Caco-2 (cell line): Measurements from ENCODE around the gene DDIAS. TPM values are rescaled to one million over a fixed set of nuclear protein-coding genes. Genes with fewer than 3 reads are reported as not detected.

Source experiments
- BruUV-seq: library from RNA; stranded (reverse); fragments of 400-500 nt; replicated peaks from 2 replicates; lab custom pipeline; 2021; lab: Mats Ljungman, UMichigan
- CTCF ChIA-PET: fragments of 300-600 bp; sonication (Branson Sonifier 250); formaldehyde crosslinking; loops from one replicate; lab custom pipeline; 2022; ENCODE audit warnings: antibody characterized with exemption; lab: Charles Lee
- POLR2A ChIA-PET: fragments of 300-600 bp; sonication (Branson Sonifier 250); formaldehyde crosslinking; loops from one replicate; lab custom pipeline; 2022; ENCODE audit warnings: antibody characterized with exemption; lab: Charles Lee
- DNase-seq, 2 experiments: peaks; one replicate each; pipeline versions ENCODE4 v3.0.0 to v3.0.0-alpha.2; 2020 to 2022
- H3K27me3 ChIP-seq: replicated peaks from 2 replicates; pipeline ENCODE4 v1.6.0; 2011; ENCODE audit warnings: low read length; ENCODE audit not compliant: control insufficient read depth, insufficient read depth
- H3K36me3 ChIP-seq: 2 replicates; pipeline ENCODE4 v1.5.1; 2011; ENCODE audit warnings: low read length; ENCODE audit not compliant: control insufficient read depth, insufficient read depth
- H3K4me1 ChIP-seq: fragments of 250-450 bp; sonication (Bioruptor Pico); 2 replicates; pipeline ENCODE4 v1.5.1; 2020; ENCODE audit warnings: mild to moderate bottlenecking
- H3K4me3 ChIP-seq: 2 replicates; pipeline ENCODE4 v1.5.1; 2011; ENCODE audit warnings: low read depth, mild to moderate bottlenecking, control low read depth, low read length
- H3K9me3 ChIP-seq: fragments of 250-450 bp; sonication (Bioruptor Pico); 2 replicates; pipeline ENCODE4 v1.5.1; 2020; ENCODE audit warnings: mild to moderate bottlenecking, moderate library complexity
- H3K27ac Mint-ChIP-seq: one replicate; pipeline ENCODE4 v1.8.0; 2022; ENCODE audit warnings: mixed read lengths; ENCODE audit not compliant: unreplicated experiment
- H3K27me3 Mint-ChIP-seq: one replicate; pipeline ENCODE4 v1.8.0; 2022; ENCODE audit warnings: mixed read lengths; ENCODE audit not compliant: insufficient read depth, unreplicated experiment
- H3K36me3 Mint-ChIP-seq: one replicate; pipeline ENCODE4 v1.8.0; 2022; ENCODE audit warnings: mild to moderate bottlenecking, mixed read lengths; ENCODE audit not compliant: insufficient read depth, unreplicated experiment
- H3K4me1 Mint-ChIP-seq: one replicate; pipeline ENCODE4 v1.8.0; 2022; ENCODE audit warnings: low read depth, mixed read lengths; ENCODE audit not compliant: unreplicated experiment
- H3K4me3 Mint-ChIP-seq: one replicate; pipeline ENCODE4 v1.8.0; 2022; ENCODE audit warnings: mild to moderate bottlenecking, moderate library complexity, mixed read lengths; ENCODE audit not compliant: unreplicated experiment
- H3K9me3 Mint-ChIP-seq: one replicate; pipeline ENCODE4 v1.8.0; 2022; ENCODE audit warnings: mixed read lengths; ENCODE audit not compliant: unreplicated experiment
- CTCF ChIP-seq, 2 experiments: fragments of 200-600 bp in 1 of 2; IDR thresholded peaks; 1 replicate in 1 of 2; 2 replicates in 1 of 2; pipeline versions ENCODE4 v1.5.1 to v1.8.0; 2011 to 2022; ENCODE audit warnings: antibody characterized with exemption in 1 of 2, control low read depth in 1 of 2, inconsistent platforms in 1 of 2, low read depth in 1 of 2, low read length in 1 of 2, mild to moderate bottlenecking in 1 of 2, moderate library complexity in 1 of 2; ENCODE audit not compliant: insufficient read depth in 1 of 2, severe bottlenecking in 1 of 2, unreplicated experiment in 1 of 2
- intact Hi-C: fragments of 100-400 bp; cut with micrococcal nuclease; formaldehyde crosslinking; loops from one replicate; pipeline ENCODE4 v1.10.0; 2022; ENCODE audit not compliant: unreplicated experiment
- total RNA-seq: library from RNA; stranded (reverse); gene quantifications from 2 replicates; pipeline ENCODE4 v1.2.3, GENCODE V29; 2022

Gene DDIAS
- total RNA-seq, 1 experiment from 2014 or later, result 22.0 TPM

GRCh38 chr11:82975882-82976281 lies 74.3 kb downstream of the DDIAS start:
- H3K4me3 ChIP-seq, result no peak overlapping the region
- no TSS peak for BruUV-seq
- H3K9me3 ChIP-seq, result no peaks in the 10 kb centered on the region
- no peaks in the 10 kb centered on the region for H3K27me3 Mint-ChIP-seq
- H3K4me1 Mint-ChIP-seq, result peaks cover 12% of the 10 kb centered on the region
- no peak for TF ChIP-seq CTCF (IDR thresholded peaks at IDR 0.05; ENCODE audit: insufficient read depth in 1 of 2, low read depth in 1 of 2, low read length in 1 of 2, severe bottlenecking in 1 of 2, unreplicated experiment in 1 of 2)
- peaks cover 13% of the 10 kb centered on the region for H3K4me1 ChIP-seq
- no peak for DNase-seq
- H3K27me3 ChIP-seq, result no peaks in the 10 kb centered on the region
- CTCF ChIA-PET, result interaction anchor here (1.0 kb wide), 1 partner anchor 271 kb away, joined by 4 read pairs; no protein-coding TSS in a partner anchor
- no peaks in the 10 kb centered on the region for H3K9me3 Mint-ChIP-seq
- no peak overlapping the region for H3K27ac Mint-ChIP-seq
- POLR2A ChIA-PET, result no interaction called here
- H3K4me3 Mint-ChIP-seq, result no peak overlapping the region
- H3K36me3 Mint-ChIP-seq, result no peaks in the 10 kb centered on the region
- no peaks in the 10 kb centered on the region for H3K36me3 ChIP-seq
- intact Hi-C loops, result no loop called here

- DNase-seq, result no peak
- H3K4me1 ChIP-seq, result peaks cover 13% of the 10 kb centered on the region
- no TSS peak for BruUV-seq
- no peaks in the 10 kb centered on the region for H3K9me3 ChIP-seq
- Mint-ChIP-seq H3K4me3 (no peak overlapping the region), H3K4me1 (peaks cover 12% of the 10 kb centered on the region), H3K27me3 (no peaks in the 10 kb centered on the region), H3K36me3 (no peaks in the 10 kb centered on the region), H3K27ac (no peak overlapping the region), H3K9me3 (no peaks in the 10 kb centered on the region)
- no peak overlapping the region for H3K4me3 ChIP-seq
- no peak for TF ChIP-seq CTCF (IDR thresholded peaks at IDR 0.05; ENCODE audit: insufficient read depth in 1 of 2, low read depth in 1 of 2, low read length in 1 of 2, severe bottlenecking in 1 of 2, unreplicated experiment in 1 of 2)
- no peaks in the 10 kb centered on the region for H3K36me3 ChIP-seq
- intact Hi-C loops, result no loop called here
- ChIA-PET CTCF (no interaction called here), POLR2A (no interaction called here)
- no peaks in the 10 kb centered on the region for H3K27me3 ChIP-seq
These were observed 75.2 kb downstream of the DDIAS start for GRCh38 chr11:82976786-82977185.

- Mint-ChIP-seq H3K4me3 (no peak overlapping the region), H3K27ac (no peak overlapping the region), H3K27me3 (no peaks in the 10 kb centered on the region), H3K9me3 (no peaks in the 10 kb centered on the region), H3K36me3 (no peaks in the 10 kb centered on the region), H3K4me1 (peaks cover 12% of the 10 kb centered on the region)
- ChIA-PET CTCF (no interaction called here), POLR2A (no interaction called here)
- DNase-seq, result no peak
- intact Hi-C loops, result no loop called here
- Histone ChIP-seq H3K4me1 (peaks cover 13% of the 10 kb centered on the region), H3K27me3 (no peaks in the 10 kb centered on the region), H3K9me3 (no peaks in the 10 kb centered on the region), H3K4me3 (no peak overlapping the region), H3K36me3 (no peaks in the 10 kb centered on the region)
- BruUV-seq, result no TSS peak
- no peak for TF ChIP-seq CTCF (IDR thresholded peaks at IDR 0.05; ENCODE audit: insufficient read depth in 1 of 2, low read depth in 1 of 2, low read length in 1 of 2, severe bottlenecking in 1 of 2, unreplicated experiment in 1 of 2)
These were observed 77.0 kb downstream of the DDIAS start for GRCh38 chr11:82978422-82979099.
